Cardiac muscle cell (in vitro differentiated cells and primary cell): ENCODE measurements around the gene VSTM2L. TPM values are rescaled to one million over a fixed set of nuclear protein-coding genes. Genes with fewer than 3 reads are reported as not detected.

Experiments used
- DNase-seq, 2 donors: peaks; one replicate each; pipeline versions ENCODE4 v3.0.0 to v3.0.0-alpha.2; 2010 to 2017; ENCODE audit warnings: low read depth in 1 of 2, low spot score in 1 of 2
- H3K27ac ChIP-seq: fragments of 200-600 bp; sonication (generic); 2 replicates; pipeline ENCODE4 v1.5.1; 2016
- H3K27me3 ChIP-seq: fragments of 200-600 bp; sonication (generic); 2 replicates; pipeline ENCODE4 v1.6.0; 2016; ENCODE audit warnings: control low read depth
- H3K36me3 ChIP-seq: fragments of 200-600 bp; sonication (generic); 2 replicates; pipeline ENCODE4 v1.5.1; 2016; ENCODE audit warnings: control low read depth
- H3K4me1 ChIP-seq: fragments of 200-600 bp; sonication (generic); 2 replicates; pipeline ENCODE4 v1.8.1; 2017; ENCODE audit warnings: low read depth, mild to moderate bottlenecking, mixed run types
- H3K4me3 ChIP-seq: fragments of 200-600 bp; sonication (generic); 2 replicates; pipeline ENCODE4 v1.5.1; 2016; ENCODE audit warnings: mild to moderate bottlenecking
- H3K9me3 ChIP-seq: fragments of 200-600 bp; sonication (generic); 2 replicates; pipeline ENCODE4 v1.5.1; 2017; ENCODE audit warnings: low read depth, mild to moderate bottlenecking, control low read depth
- CTCF ChIP-seq: IDR thresholded peaks from 2 replicates; pipeline ENCODE4 v1.5.1; 2012; ENCODE audit warnings: low read depth, mild to moderate bottlenecking, low read length
- polyA plus RNA-seq: library from polyadenylated mRNA; unstranded; fragments of >200 nt; fragmentation: Nextera tagmentation; extraction: Ambion mirVana; gene quantifications from 2 replicates; pipeline ENCODE4 v1.2.1, GENCODE V29; 2016
- total RNA-seq: library from RNA; depleted of rRNA; stranded (reverse); fragments of >200 nt; gene quantifications from 2 replicates; pipeline ENCODE4 v1.2.3, GENCODE V29; 2016

The VSTM2L gene
- total and polyA plus RNA-seq, 2 experiments from 2014 or later = 83.4 to 321 TPM

DNA sequence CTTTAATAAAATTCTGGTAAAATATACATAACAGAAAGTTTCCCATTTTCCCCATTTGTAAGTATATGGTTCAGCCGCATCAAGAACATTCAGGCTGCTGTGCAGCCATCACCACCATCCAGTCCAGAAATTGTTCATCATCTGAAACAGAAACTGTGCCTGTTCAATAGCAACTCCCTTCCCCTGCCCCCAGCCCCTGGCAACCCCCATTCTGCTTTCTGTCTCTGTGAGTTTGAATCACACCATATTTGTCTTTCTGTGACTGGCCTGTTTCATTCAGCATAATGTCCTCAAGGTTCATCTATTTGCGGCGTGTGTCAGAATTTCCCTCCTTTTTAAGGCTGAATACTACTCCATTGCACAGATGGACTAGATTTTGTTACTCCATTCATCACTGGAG, 19.1 kb downstream of the VSTM2L start:
- Histone ChIP-seq H3K36me3 (no peaks in the 10 kb centered on the region), H3K4me3 (no peak overlapping the region), H3K4me1 (peaks cover 29% of the 10 kb centered on the region), H3K9me3 (no peaks in the 10 kb centered on the region), H3K27ac (no peak overlapping the region), H3K27me3 (no peaks in the 10 kb centered on the region)
- no peak for TF ChIP-seq CTCF
- DNase-seq = no peak

DNA sequence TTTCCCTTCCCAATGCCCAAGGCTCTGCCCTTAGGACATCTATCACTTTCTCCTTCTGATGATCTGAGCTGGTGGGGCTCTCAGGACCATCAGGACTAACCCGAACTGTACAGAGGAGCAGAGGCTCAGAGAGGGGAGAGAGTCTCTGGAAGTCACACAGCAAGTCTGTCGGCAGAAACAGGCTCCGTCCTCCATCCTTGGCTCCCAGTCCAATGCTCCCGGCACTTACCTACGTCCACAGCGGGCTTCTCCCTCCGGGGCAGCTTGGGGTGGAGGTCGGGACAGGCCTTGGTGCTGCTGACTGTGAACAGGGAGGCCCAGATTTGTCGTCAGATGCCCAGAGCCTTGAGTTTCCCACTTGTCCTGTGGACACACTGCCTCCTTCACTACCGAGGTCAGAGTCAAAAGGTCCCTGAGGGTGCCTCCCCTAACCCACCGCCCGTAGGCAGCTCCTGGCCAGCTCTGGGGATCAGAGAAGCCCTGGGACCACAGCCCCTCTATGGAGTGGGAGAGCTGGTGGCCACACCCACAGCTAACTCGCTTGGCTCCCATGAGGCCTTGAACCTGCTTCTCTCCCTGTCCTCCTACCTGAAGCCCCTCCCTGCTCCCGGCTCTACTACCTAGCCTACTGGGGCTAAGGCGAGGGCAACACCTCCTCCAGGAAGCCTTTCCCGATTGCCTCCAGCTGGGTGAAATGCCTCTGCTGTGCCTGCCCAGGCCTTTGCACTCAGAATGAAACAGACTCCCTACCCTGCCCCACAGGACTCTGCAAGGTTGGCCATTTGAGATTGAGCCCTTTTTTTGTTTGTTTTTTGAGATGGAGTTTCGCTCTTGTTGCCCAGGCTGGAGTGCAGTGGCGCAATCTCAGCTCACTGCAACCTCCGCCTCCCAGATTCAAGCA, 22.6 kb downstream of the VSTM2L start:
- no peak for DNase-seq
- Histone ChIP-seq H3K4me3 (no peak overlapping the region), H3K36me3 (no peaks in the 10 kb centered on the region), H3K4me1 (peaks cover 28% of the 10 kb centered on the region), H3K27ac (no peak overlapping the region), H3K27me3 (no peaks in the 10 kb centered on the region), H3K9me3 (no peaks in the 10 kb centered on the region)
- no peak for TF ChIP-seq CTCF

- Histone ChIP-seq H3K27ac (no peak overlapping the region), H3K4me3 (no peak overlapping the region), H3K9me3 (no peaks in the 10 kb centered on the region), H3K36me3 (no peaks in the 10 kb centered on the region), H3K4me1 (peaks cover 23% of the 10 kb centered on the region), H3K27me3 (no peaks in the 10 kb centered on the region)
- DNase-seq = no peak
- TF ChIP-seq CTCF = no peak
These were observed 23.7 kb downstream of the VSTM2L start for GRCh38 chr20:37926612-37927011.

- no peaks in the 10 kb centered on the region for H3K27me3 ChIP-seq
- no peaks in the 10 kb centered on the region for H3K9me3 ChIP-seq
- peaks cover 23% of the 10 kb centered on the region for H3K4me1 ChIP-seq
- no peak overlapping the region for H3K4me3 ChIP-seq
- no peaks in the 10 kb centered on the region for H3K36me3 ChIP-seq
- H3K27ac ChIP-seq = no peak overlapping the region
- no peak for DNase-seq
- TF ChIP-seq CTCF = no peak
These were observed 24.6 kb downstream of the VSTM2L start for GRCh38 chr20:37927410-37928095.

DNA sequence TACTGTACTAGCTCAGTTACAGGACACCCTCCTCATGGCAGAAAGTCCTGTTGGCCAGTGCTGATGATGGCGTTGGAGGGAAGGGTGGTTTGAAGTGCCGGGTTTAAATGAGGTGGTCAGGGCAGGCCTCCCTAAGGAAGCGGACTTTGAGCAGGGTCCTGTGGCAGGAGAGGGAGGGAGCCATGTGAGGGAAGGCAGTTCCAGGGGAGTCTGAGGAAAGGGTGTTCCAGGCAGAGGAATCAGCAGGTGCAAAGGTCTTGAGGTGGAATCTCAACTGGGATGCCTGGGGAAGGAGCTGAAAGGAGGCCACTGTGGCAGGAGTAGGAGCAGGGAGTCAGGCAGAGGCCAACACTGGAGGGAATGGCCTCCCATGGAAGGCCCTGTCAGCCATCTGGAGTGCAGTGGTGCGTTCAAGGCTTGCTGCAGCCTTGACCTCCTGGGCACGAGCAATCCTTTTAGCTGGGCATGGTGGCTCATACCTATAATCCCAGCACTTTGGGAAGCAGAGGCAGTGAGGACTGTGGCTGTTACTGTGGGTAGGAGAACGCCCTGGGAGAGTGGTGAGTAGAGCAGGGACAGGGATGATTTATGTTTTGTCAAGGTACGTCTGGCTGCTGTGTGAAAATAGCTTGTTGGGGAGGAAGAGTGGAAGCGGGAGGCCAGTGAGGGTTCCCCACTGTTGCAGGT, 26.2 kb downstream of the VSTM2L start:
- DNase-seq = no peak
- no peak for TF ChIP-seq CTCF
- peaks cover 2% of the 10 kb centered on the region for H3K36me3 ChIP-seq
- H3K27me3 ChIP-seq = no peaks in the 10 kb centered on the region
- no peaks in the 10 kb centered on the region for H3K9me3 ChIP-seq
- peaks cover 29% of the 10 kb centered on the region for H3K4me1 ChIP-seq
- no peak overlapping the region for H3K4me3 ChIP-seq
- peak overlapping the region; percentile 40 for H3K27ac ChIP-seq
